IMR-90 (cell line): ENCODE results near the gene RPS6KA2. TPM values are rescaled to one million over a fixed set of nuclear protein-coding genes. Genes with fewer than 3 reads are reported as not detected.

Source experiments
- ATAC-seq: fragments of 200-7000 bp; cut with Tn5 transposase; 2 replicates; pipeline ENCODE4 v1.9.1; 2020; ENCODE audit warnings: low read depth, mild to moderate bottlenecking, moderate library complexity
- BruUV-seq: library from RNA; stranded (reverse); fragments of 400-500 nt; replicated peaks from 2 replicates; lab custom pipeline; 2021; lab: Mats Ljungman, UMichigan
- CTCF ChIA-PET: fragments of 300-600 bp; formaldehyde crosslinking; extraction: SDS; loops from one replicate; lab custom pipeline; 2021; ENCODE audit warnings: antibody characterized with exemption; lab: Yijun Ruan, JAX
- POLR2A ChIA-PET: fragments of 300-600 bp; sonication (Branson Sonifier 250); formaldehyde crosslinking; loops from one replicate; lab custom pipeline; 2022; ENCODE audit warnings: antibody characterized with exemption; ENCODE audit not compliant: unreplicated experiment; lab: Charles Lee
- DNase-seq: peaks from one replicate; pipeline ENCODE4 v3.0.0; 2013
- H2AFZ ChIP-seq: replicated peaks from 2 replicates; pipeline ENCODE3; 2013; ENCODE audit warnings: low read length, mild to moderate bottlenecking; ENCODE audit not compliant: poor library complexity
- H2AK5ac ChIP-seq: 2 replicates; pipeline ENCODE4 v1.6.1; 2013; ENCODE audit warnings: low read depth, low read length, inconsistent platforms
- H2AK9ac ChIP-seq: replicated peaks from 2 replicates; pipeline ENCODE3; 2013; ENCODE audit warnings: mild to moderate bottlenecking, low read depth, low read length, moderate library complexity; ENCODE audit not compliant: poor library complexity
- H2BK120ac ChIP-seq: 2 replicates; pipeline ENCODE4 v1.6.1; 2013; ENCODE audit warnings: low read depth, low read length, inconsistent platforms
- H2BK15ac ChIP-seq: 3 replicates; pipeline ENCODE4 v1.6.1; 2013; ENCODE audit warnings: low read depth, low read length, inconsistent platforms
- H2BK20ac ChIP-seq: 2 replicates; pipeline ENCODE4 v1.6.1; 2013; ENCODE audit warnings: low read depth, mild to moderate bottlenecking, inconsistent platforms, low read length, moderate library complexity
- H2BK5ac ChIP-seq: 2 replicates; pipeline ENCODE4 v1.6.1; 2013; ENCODE audit warnings: mild to moderate bottlenecking, low read depth, low read length, inconsistent platforms; ENCODE audit not compliant: poor library complexity, severe bottlenecking
- H3K14ac ChIP-seq: replicated peaks from 2 replicates; pipeline ENCODE4 v1.6.1; 2013; ENCODE audit warnings: low read depth, low read length, inconsistent platforms
- H3K18ac ChIP-seq: 2 replicates; pipeline ENCODE4 v1.6.1; 2013; ENCODE audit warnings: low read depth, low read length, control low read depth
- H3K23ac ChIP-seq: 2 replicates; pipeline ENCODE4 v1.6.1; 2013; ENCODE audit warnings: low read depth, low read length, inconsistent platforms
- H3K27ac ChIP-seq: 2 replicates; pipeline ENCODE4 v1.5.1; 2013; ENCODE audit warnings: mild to moderate bottlenecking, control low read depth, low read length; ENCODE audit not compliant: insufficient read depth
- H3K27me3 ChIP-seq: 2 replicates; pipeline ENCODE4 v1.6.1; 2013; ENCODE audit warnings: low read length; ENCODE audit not compliant: control insufficient read depth, insufficient read depth
- H3K36me3 ChIP-seq: 2 replicates; pipeline ENCODE4 v1.6.1; 2013; ENCODE audit warnings: low read length, mixed read lengths; ENCODE audit not compliant: control insufficient read depth, insufficient read depth
- H3K4ac ChIP-seq: 2 replicates; pipeline ENCODE4 v1.6.1; 2013; ENCODE audit warnings: low read depth, low read length, inconsistent platforms
- H3K4me1 ChIP-seq: 2 replicates; pipeline ENCODE4 v1.6.1; 2013; ENCODE audit warnings: low read length, mixed read lengths; ENCODE audit not compliant: control insufficient read depth, insufficient read depth
- H3K4me2 ChIP-seq: 2 replicates; pipeline ENCODE4 v1.6.1; 2013; ENCODE audit warnings: low read depth, mild to moderate bottlenecking, control low read depth, low read length, moderate library complexity
- H3K4me3 ChIP-seq: 2 replicates; pipeline ENCODE4 v1.5.1; 2013; ENCODE audit warnings: low read depth, mild to moderate bottlenecking, control low read depth, low read length, moderate library complexity; ENCODE audit not compliant: insufficient read depth
- H3K56ac ChIP-seq: 2 replicates; pipeline ENCODE4 v1.6.1; 2013; ENCODE audit warnings: low read length, inconsistent platforms; ENCODE audit not compliant: insufficient read depth; ENCODE audit errors: extremely low read depth
- H3K79me1 ChIP-seq, 2 experiments: 2 replicates each; pipeline ENCODE4 v1.6.1; 2013; ENCODE audit warnings: low read length in 2 of 2, inconsistent platforms in 1 of 2, low read depth in 1 of 2
- H3K9ac ChIP-seq: 2 replicates; pipeline ENCODE4 v1.6.1; 2013; ENCODE audit warnings: low read depth, low read length, control low read depth
- H3K9me1 ChIP-seq: 2 replicates; pipeline ENCODE4 v1.6.1; 2013; ENCODE audit warnings: low read length, inconsistent platforms; ENCODE audit not compliant: insufficient read depth
- H3K9me3 ChIP-seq: 2 replicates; pipeline ENCODE4 v1.6.1; 2013; ENCODE audit warnings: low read length; ENCODE audit not compliant: control insufficient read depth, insufficient read depth
- H4K20me1 ChIP-seq: 2 replicates; pipeline ENCODE4 v1.6.1; 2013; ENCODE audit warnings: low read length, inconsistent platforms; ENCODE audit not compliant: insufficient read depth
- H4K5ac ChIP-seq: 2 replicates; pipeline ENCODE4 v1.6.1; 2013; ENCODE audit warnings: mild to moderate bottlenecking, low read depth, low read length, control low read depth
- H4K8ac ChIP-seq, 2 experiments: 2 replicates each; pipeline ENCODE4 v1.6.1; 2013; ENCODE audit warnings: low read depth in 2 of 2, low read length in 2 of 2, control low read depth in 1 of 2, inconsistent platforms in 1 of 2
- H4K91ac ChIP-seq: 2 replicates; pipeline ENCODE4 v1.6.1; 2013; ENCODE audit warnings: low read depth, low read length, inconsistent platforms; ENCODE audit not compliant: insufficient read depth
- BHLHE40 ChIP-seq: fragments of 150-350 bp; IDR thresholded peaks from 2 replicates; pipeline ENCODE4 v1.6.1; 2016; ENCODE audit warnings: mild to moderate bottlenecking, low read depth, low read length
- CEBPB ChIP-seq: IDR thresholded peaks from 2 replicates; pipeline ENCODE4 v1.6.1; 2012; ENCODE audit warnings: low read depth, low read length, improper control_type of control experiment
- CHD1 ChIP-seq: IDR thresholded peaks from 2 replicates; pipeline ENCODE4 v1.6.1; 2012; ENCODE audit warnings: low read depth, low read length, improper control_type of control experiment
- FOS ChIP-seq: fragments of 150-350 bp; IDR thresholded peaks from 2 replicates; pipeline ENCODE4 v1.6.1; 2016; ENCODE audit warnings: low read depth, low read length
- MAFK ChIP-seq: IDR thresholded peaks from 2 replicates; pipeline ENCODE4 v1.6.1; 2012; ENCODE audit warnings: low read depth, low read length, improper control_type of control experiment
- MAZ ChIP-seq: IDR thresholded peaks from 2 replicates; pipeline ENCODE4 v1.6.1; 2012; ENCODE audit warnings: low read depth, mild to moderate bottlenecking, low read length, improper control_type of control experiment, moderate library complexity, borderline replicate concordance
- MXI1 ChIP-seq: IDR thresholded peaks from 2 replicates; pipeline ENCODE4 v1.6.1; 2012; ENCODE audit warnings: low read depth, mild to moderate bottlenecking, low read length, moderate library complexity, borderline replicate concordance
- NFE2L2 ChIP-seq: fragments of 150-350 bp; IDR thresholded peaks from 2 replicates; pipeline ENCODE4 v1.6.1; 2016; ENCODE audit warnings: low read depth, mild to moderate bottlenecking, low read length
- POLR2A ChIP-seq: IDR thresholded peaks from 2 replicates; pipeline ENCODE4 v1.6.1; 2012; ENCODE audit warnings: mild to moderate bottlenecking, low read depth, low read length
- RAD21 ChIP-seq: IDR thresholded peaks from 2 replicates; pipeline ENCODE4 v1.6.1; 2012; ENCODE audit warnings: low read length, improper control_type of control experiment
- RCOR1 ChIP-seq: IDR thresholded peaks from 2 replicates; pipeline ENCODE4 v1.6.1; 2012; ENCODE audit warnings: mild to moderate bottlenecking, low read length, improper control_type of control experiment; ENCODE audit not compliant: insufficient replicate concordance
- RFX5 ChIP-seq: IDR thresholded peaks from 2 replicates; pipeline ENCODE4 v1.8.0; 2012; ENCODE audit warnings: low read depth, mild to moderate bottlenecking, low read length, moderate library complexity
- SMC3 ChIP-seq: fragments of 150-350 bp; IDR thresholded peaks from 2 replicates; pipeline ENCODE4 v1.6.1; 2016; ENCODE audit warnings: low read depth, mild to moderate bottlenecking, antibody characterized with exemption, low read length, moderate library complexity
- USF2 ChIP-seq: fragments of 150-350 bp; IDR thresholded peaks from 2 replicates; pipeline ENCODE4 v1.6.1; 2017; ENCODE audit warnings: mild to moderate bottlenecking, antibody characterized with exemption, low read length, low read depth
- WGBS, 2 experiments: methylation state at CpG; one replicate each; pipeline versions ENCODE4 v1.1.5 to v1.1.7; 2013; ENCODE audit warnings: missing lambda C conversion rate in 2 of 2; ENCODE audit not compliant: insufficient read length in 1 of 2; ENCODE audit errors: extremely low coverage in 2 of 2; 5-methylcytosine and 5-hydroxymethylcytosine counted together
- dilution Hi-C: fragments of 300-500 bp; cut with HindIII; formaldehyde crosslinking; loops from one replicate; pipeline ENCODE4 v1.14.3; 2018; ENCODE audit warnings: low sequenced_read_pairs; ENCODE audit not compliant: unreplicated experiment
- in situ Hi-C: fragments of 300-500 bp; cut with MboI; formaldehyde crosslinking; loops from 3 replicates; pipeline ENCODE4 v1.14.3; 2019; ENCODE audit warnings: low sequenced_read_pairs, inconsistent platforms, mixed read lengths
- intact Hi-C: fragments of 100-400 bp; cut with micrococcal nuclease; formaldehyde crosslinking; loops from 2 replicates; pipeline ENCODE4 v1.10.0; 2022
- polyA plus RNA-seq, 3 experiments: library from polyadenylated mRNA; depleted of rRNA; stranded (reverse); fragments of >200 nt; gene quantifications; 2 replicates each; pipeline ENCODE4 v1.2.3, GENCODE V29; 2012; ENCODE audit warnings: low replicate concordance in 1 of 3
- total RNA-seq: library from RNA; depleted of rRNA; stranded (reverse); fragments of >200 nt; gene quantifications from 2 replicates; pipeline ENCODE4 v1.2.3, GENCODE V29; 2012
- TF ChIP-seq, protein P1 (sequence below): fragments of 150-350 bp; IDR thresholded peaks from 2 replicates; pipeline ENCODE4 v1.6.1; 2016; ENCODE audit warnings: low read depth, mild to moderate bottlenecking, low read length, moderate library complexity, borderline replicate concordance
- TF ChIP-seq, protein P2 (sequence below): conservative IDR thresholded peaks from 2 replicates; pipeline ENCODE4 v1.5.1; 2012; ENCODE audit warnings: mild to moderate bottlenecking, low read depth, low read length, improper control_type of control experiment

RPS6KA2 gene
- total and polyA plus RNA-seq, 2 of the 4 experiments (the other 2 are of a cell fraction), result 26.9 to 31.3 TPM

GRCh38 chr6:166503167-166503744 lies 123.8 kb downstream of the RPS6KA2 start:
- Histone ChIP-seq H4K20me1 (peaks cover 4% of the 10 kb centered on the region), H2AFZ (no peak overlapping the region), H2BK5ac (no peak overlapping the region), H2BK20ac (no peak overlapping the region), H4K8ac (no peak overlapping the region), H3K9ac (no peak overlapping the region), H2AK9ac (no peak overlapping the region), H4K91ac (no peak overlapping the region), H2AK5ac (no peak overlapping the region), H4K5ac (no peak overlapping the region), H3K4ac (no peak overlapping the region), H3K9me1 (peaks cover 9% of the 10 kb centered on the region; the same call in 1 of the 2 replicates), H3K14ac (no peak overlapping the region), H3K9me3 (no peaks in the 10 kb centered on the region), H3K36me3 (peaks cover 86% of the 10 kb centered on the region), H3K27me3 (no peaks in the 10 kb centered on the region), H2BK120ac (no peak overlapping the region), H3K18ac (no peak overlapping the region), H3K27ac (no peak overlapping the region), H3K4me3 (no peak overlapping the region), H3K79me1 (no peaks in the 10 kb centered on the region), H3K4me2 (no peak overlapping the region), H3K4me1 (no peaks in the 10 kb centered on the region), H3K56ac (no peak overlapping the region), H2BK15ac (no peak overlapping the region), H3K23ac (no peak overlapping the region)
- CTCF ChIA-PET, result interaction anchor here (1.1 kb wide), 1 partner anchor 16 kb away, joined by 3 read pairs; no protein-coding TSS in a partner anchor
- in situ Hi-C loops (no loop called here), dilution Hi-C loops (no loop called here), intact Hi-C loops (no loop called here)
- POLR2A ChIA-PET, result no interaction called here
- ATAC-seq (no peak), DNase-seq (no peak)
- TF ChIP-seq, protein P1, sequence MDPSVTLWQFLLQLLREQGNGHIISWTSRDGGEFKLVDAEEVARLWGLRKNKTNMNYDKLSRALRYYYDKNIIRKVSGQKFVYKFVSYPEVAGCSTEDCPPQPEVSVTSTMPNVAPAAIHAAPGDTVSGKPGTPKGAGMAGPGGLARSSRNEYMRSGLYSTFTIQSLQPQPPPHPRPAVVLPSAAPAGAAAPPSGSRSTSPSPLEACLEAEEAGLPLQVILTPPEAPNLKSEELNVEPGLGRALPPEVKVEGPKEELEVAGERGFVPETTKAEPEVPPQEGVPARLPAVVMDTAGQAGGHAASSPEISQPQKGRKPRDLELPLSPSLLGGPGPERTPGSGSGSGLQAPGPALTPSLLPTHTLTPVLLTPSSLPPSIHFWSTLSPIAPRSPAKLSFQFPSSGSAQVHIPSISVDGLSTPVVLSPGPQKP, result no peak
- no peak for TF ChIP-seq CHD1
- no peak for TF ChIP-seq POLR2A
- TF ChIP-seq USF2, result no peak
- TF ChIP-seq RFX5, result no peak
- no peak for TF ChIP-seq SMC3
- TF ChIP-seq, protein P2, sequence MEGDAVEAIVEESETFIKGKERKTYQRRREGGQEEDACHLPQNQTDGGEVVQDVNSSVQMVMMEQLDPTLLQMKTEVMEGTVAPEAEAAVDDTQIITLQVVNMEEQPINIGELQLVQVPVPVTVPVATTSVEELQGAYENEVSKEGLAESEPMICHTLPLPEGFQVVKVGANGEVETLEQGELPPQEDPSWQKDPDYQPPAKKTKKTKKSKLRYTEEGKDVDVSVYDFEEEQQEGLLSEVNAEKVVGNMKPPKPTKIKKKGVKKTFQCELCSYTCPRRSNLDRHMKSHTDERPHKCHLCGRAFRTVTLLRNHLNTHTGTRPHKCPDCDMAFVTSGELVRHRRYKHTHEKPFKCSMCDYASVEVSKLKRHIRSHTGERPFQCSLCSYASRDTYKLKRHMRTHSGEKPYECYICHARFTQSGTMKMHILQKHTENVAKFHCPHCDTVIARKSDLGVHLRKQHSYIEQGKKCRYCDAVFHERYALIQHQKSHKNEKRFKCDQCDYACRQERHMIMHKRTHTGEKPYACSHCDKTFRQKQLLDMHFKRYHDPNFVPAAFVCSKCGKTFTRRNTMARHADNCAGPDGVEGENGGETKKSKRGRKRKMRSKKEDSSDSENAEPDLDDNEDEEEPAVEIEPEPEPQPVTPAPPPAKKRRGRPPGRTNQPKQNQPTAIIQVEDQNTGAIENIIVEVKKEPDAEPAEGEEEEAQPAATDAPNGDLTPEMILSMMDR, result no peak
- TF ChIP-seq BHLHE40, result no peak
- no peak for TF ChIP-seq MXI1
- TF ChIP-seq MAZ, result no peak
- TF ChIP-seq CEBPB, result no peak
- no peak for TF ChIP-seq RCOR1
- TF ChIP-seq NFE2L2, result no peak
- no peak for TF ChIP-seq MAFK
- TF ChIP-seq FOS, result no peak
- TF ChIP-seq RAD21, result no peak
- no TSS peak for BruUV-seq
- WGBS, 2 experiments, result 90% methylated on average over 2 of the region's 12 CpGs; no CpG with 5 or more reads in 1 of the 2 experiments
